HFFc6 (cell line): ENCODE data around the gene UST. TPM values are rescaled to one million over a fixed set of nuclear protein-coding genes. Genes with fewer than 3 reads are reported as not detected.

Source experiments
- DNase-seq: peaks from one replicate; pipeline ENCODE4 v3.0.0-alpha.2; 2018
- H3K27ac Mint-ChIP-seq: 2 replicates; pipeline ENCODE4 v1.8.0; 2020; ENCODE audit warnings: mild to moderate bottlenecking, mixed read lengths
- H3K27me3 Mint-ChIP-seq: 2 replicates; pipeline ENCODE4 v1.8.0; 2021; ENCODE audit warnings: mild to moderate bottlenecking, moderate library complexity, mixed read lengths; ENCODE audit not compliant: insufficient read depth
- H3K36me3 Mint-ChIP-seq: 2 replicates; pipeline ENCODE4 v1.8.0; 2021; ENCODE audit warnings: low read depth, mixed read lengths
- H3K4me1 Mint-ChIP-seq: 2 replicates; pipeline ENCODE4 v1.8.0; 2020; ENCODE audit warnings: low read depth, mixed read lengths
- H3K4me3 Mint-ChIP-seq: 2 replicates; pipeline ENCODE4 v1.8.0; 2020; ENCODE audit warnings: mild to moderate bottlenecking, moderate library complexity, mixed read lengths
- H3K9me3 Mint-ChIP-seq: 2 replicates; pipeline ENCODE4 v1.8.0; 2020; ENCODE audit warnings: mild to moderate bottlenecking, mixed read lengths
- total RNA-seq, 6 experiments: library from RNA; stranded (reverse); fragmentation: NEBNext Ultra II Directional; extraction: Animal tissue kit (Norgen Biotek cat#: 25700); gene quantifications; 2 replicates in 1 of 6; 3 replicates in 5 of 6; pipeline ENCODE4 v1.2.3, GENCODE V29; 2021
- TF ChIP-seq, protein P1 (sequence below): fragments of 200-600 bp; sonication (generic); IDR thresholded peaks from 2 replicates; pipeline ENCODE4 v1.5.0; 2021; ENCODE audit warnings: antibody characterized with exemption, mild to moderate bottlenecking

Gene UST
- total RNA-seq, 6 experiments from 2014 or later, result 12.9 to 17.3 (median 16.7) TPM

DNA sequence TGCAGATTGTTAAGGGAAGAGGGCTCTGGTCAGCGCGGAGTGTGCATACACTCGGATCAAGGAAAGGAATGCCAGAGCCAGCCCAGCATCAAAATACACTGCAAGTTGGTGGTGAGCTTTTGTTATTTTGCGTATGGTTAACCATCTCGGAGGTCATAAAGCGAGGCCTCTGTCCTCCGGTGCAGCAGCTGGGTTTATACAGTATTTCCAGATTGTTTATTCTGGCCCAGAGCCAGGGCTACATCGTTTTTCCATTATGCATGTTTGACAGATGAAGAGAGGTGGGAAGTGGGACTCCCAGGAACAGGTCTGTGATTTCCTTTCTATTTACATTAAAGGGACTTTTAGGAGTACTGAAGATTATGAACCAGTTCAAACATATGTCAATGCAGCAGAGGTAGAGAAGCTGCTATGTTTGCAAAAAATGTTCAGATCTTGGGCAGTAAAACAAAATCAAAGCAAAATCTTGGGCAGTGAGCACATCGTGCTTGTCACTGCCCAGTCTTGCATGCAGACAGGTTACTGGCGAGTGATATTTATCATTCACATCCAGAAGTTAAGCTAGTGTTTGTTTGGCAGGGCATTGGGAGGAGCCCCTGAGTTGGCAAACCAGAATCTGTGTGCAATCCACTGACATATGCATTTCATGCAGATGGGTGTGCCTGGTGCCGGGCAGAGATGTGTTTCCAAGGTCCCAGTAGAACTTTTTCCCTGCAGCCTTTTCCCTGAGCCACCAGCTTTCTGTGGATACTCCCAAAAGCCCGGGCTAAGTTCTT, 314.3 kb downstream of the UST start:
- Mint-ChIP-seq H3K27me3 (no peaks in the 10 kb centered on the region; the same call in 1 of the 2 replicates), H3K9me3 (no peaks in the 10 kb centered on the region), H3K36me3 (no peaks in the 10 kb centered on the region), H3K4me1 (peaks cover 41% of the 10 kb centered on the region), H3K4me3 (no peak overlapping the region), H3K27ac (no peak overlapping the region)
- DNase-seq, result no peak
- TF ChIP-seq, protein P1, sequence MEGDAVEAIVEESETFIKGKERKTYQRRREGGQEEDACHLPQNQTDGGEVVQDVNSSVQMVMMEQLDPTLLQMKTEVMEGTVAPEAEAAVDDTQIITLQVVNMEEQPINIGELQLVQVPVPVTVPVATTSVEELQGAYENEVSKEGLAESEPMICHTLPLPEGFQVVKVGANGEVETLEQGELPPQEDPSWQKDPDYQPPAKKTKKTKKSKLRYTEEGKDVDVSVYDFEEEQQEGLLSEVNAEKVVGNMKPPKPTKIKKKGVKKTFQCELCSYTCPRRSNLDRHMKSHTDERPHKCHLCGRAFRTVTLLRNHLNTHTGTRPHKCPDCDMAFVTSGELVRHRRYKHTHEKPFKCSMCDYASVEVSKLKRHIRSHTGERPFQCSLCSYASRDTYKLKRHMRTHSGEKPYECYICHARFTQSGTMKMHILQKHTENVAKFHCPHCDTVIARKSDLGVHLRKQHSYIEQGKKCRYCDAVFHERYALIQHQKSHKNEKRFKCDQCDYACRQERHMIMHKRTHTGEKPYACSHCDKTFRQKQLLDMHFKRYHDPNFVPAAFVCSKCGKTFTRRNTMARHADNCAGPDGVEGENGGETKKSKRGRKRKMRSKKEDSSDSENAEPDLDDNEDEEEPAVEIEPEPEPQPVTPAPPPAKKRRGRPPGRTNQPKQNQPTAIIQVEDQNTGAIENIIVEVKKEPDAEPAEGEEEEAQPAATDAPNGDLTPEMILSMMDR, result no peak

DNA sequence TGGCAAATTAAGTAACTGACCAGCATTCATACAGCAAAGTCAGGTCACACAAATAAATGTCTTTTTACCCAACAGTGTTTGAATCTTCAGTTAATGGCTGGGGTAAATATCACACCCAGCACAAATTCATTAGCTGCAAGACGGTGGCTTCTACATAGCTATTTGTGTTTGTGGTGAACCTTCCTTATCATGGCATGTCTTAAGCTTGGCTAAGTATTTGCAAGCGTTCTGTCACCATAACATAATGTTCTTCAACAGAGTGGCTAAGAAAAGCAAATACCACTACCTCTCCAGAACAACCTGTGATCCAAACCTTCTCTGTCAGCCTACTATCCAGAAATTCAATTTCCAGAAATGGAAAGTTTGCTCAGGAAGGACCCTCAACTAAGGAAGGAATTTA, 315.1 kb downstream of the UST start:
- no peak overlapping the region for H3K27ac Mint-ChIP-seq
- no peak for DNase-seq
- H3K4me1 Mint-ChIP-seq, result peaks cover 33% of the 10 kb centered on the region
- TF ChIP-seq, protein P1, result no peak
- no peaks in the 10 kb centered on the region for H3K9me3 Mint-ChIP-seq
- no peaks in the 10 kb centered on the region; the same call in 1 of the 2 replicates for H3K27me3 Mint-ChIP-seq
- H3K4me3 Mint-ChIP-seq, result no peak overlapping the region
- H3K36me3 Mint-ChIP-seq, result no peaks in the 10 kb centered on the region

DNA sequence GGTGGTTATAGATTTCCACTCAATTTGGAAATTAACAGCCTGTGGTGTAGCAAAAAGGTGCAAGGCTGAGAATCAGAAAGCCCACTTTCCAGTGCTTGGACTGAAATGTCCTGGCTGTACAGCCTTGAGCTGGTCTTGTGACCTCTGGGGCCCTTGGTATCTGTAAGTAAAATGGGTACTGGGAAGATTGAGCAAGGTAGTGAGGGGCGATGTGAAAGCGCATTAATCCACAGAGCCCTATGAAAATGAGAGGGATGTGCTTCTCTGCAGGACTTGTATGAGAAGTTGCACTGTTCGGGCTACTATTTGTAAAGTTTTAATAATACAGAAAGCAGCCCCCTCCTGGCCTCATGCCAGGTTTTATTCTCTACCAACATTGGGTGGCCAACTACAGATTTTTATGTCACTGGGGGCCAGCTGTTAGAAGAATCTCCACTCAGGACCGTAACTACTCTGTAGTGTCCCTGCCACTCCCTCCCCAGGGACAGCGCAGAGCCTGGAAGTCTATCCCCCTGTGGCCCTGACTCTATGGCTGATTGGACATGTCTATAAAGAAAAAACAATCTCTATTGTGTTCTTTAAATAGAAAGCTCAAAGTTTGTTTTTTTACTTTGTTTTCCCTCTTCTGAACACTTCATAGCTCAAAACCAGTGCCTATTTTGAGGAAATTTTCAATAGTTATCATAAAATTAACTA, 316.0 kb downstream of the UST start:
- Mint-ChIP-seq H3K27ac (no peak overlapping the region), H3K27me3 (no peaks in the 10 kb centered on the region; the same call in 1 of the 2 replicates), H3K36me3 (no peaks in the 10 kb centered on the region), H3K4me3 (no peak overlapping the region), H3K4me1 (peaks cover 27% of the 10 kb centered on the region), H3K9me3 (no peaks in the 10 kb centered on the region)
- TF ChIP-seq, protein P1, result no peak
- DNase-seq, result no peak

DNA sequence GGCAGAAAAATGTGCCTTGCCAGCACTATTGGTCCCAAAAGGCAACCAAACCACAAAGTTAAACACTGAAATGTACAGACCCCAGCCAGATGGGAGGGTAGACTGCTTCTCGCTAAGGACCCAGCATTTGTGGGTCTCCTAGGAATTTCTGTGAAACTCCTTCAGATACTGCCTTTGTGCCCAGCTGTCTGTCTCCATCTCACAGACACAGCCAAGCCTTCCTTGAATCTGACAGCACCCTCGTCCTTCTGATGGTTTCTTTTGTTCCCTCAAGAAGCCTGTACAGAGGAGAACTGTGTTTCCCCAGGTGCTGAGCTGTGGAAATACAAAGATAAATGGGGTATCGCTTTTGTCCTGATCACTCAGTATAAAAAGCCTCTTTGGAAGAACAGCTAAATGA, 316.6 kb downstream of the UST start:
- peaks cover 27% of the 10 kb centered on the region for H3K4me1 Mint-ChIP-seq
- no peak overlapping the region for H3K27ac Mint-ChIP-seq
- DNase-seq, result no peak
- H3K4me3 Mint-ChIP-seq, result no peak overlapping the region
- H3K36me3 Mint-ChIP-seq, result no peaks in the 10 kb centered on the region
- TF ChIP-seq, protein P1, result no peak
- H3K9me3 Mint-ChIP-seq, result no peaks in the 10 kb centered on the region
- H3K27me3 Mint-ChIP-seq, result no peaks in the 10 kb centered on the region; the same call in 1 of the 2 replicates

DNA sequence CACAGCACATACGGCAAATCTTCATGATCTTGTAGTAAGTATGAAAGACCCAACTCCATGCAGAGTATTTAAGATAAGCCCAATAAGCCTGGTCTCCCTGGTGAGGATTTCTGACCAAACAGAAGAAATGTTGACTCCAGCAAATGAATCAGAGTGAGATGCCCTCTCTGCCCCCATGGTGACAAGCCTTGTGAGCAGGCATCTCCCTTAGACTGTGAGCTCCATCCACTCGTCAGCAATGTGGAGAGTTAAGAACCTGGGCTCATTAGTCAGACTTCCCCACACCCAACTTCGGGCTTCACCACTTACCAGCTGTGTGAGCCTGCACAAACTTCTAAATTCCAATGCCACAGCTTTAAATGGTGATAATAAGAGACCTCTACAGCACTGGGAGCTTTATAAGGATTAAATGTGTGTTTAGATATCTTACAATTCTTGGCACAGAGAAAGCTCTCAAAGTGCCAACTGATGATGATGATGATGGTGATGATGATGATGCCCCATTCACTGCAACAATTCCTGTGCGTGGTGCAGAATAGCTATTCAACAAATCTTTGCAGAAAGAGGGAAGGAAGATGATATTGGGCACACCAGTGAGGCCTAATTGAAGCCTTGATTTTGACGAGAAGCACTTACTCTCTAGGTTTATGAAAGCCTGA, 317.3 kb downstream of the UST start:
- H3K36me3 Mint-ChIP-seq, result no peaks in the 10 kb centered on the region
- TF ChIP-seq, protein P1, result no peak
- no peak overlapping the region for H3K27ac Mint-ChIP-seq
- no peaks in the 10 kb centered on the region; the same call in 1 of the 2 replicates for H3K27me3 Mint-ChIP-seq
- H3K4me3 Mint-ChIP-seq, result no peak overlapping the region
- DNase-seq, result no peak
- H3K9me3 Mint-ChIP-seq, result no peaks in the 10 kb centered on the region
- H3K4me1 Mint-ChIP-seq, result peaks cover 27% of the 10 kb centered on the region
